ENCODE measurements around the gene GALNT9.

GALNT9 gene

GRCh38 chr12:132237772-132238487, 91.5 kb downstream of the GALNT9 start:
- no peaks in the 10 kb centered on the region for H3K36me3 Mint-ChIP-seq
- no peak overlapping the region for H3K27ac Mint-ChIP-seq
- H3K9me3 Mint-ChIP-seq: peaks cover 5% of the 10 kb centered on the region
- H3K27me3 Mint-ChIP-seq: no peaks in the 10 kb centered on the region
- no peak overlapping the region for H3K4me3 Mint-ChIP-seq
- ATAC-seq: no peak
- H3K4me1 Mint-ChIP-seq: no peaks in the 10 kb centered on the region

- ATAC-seq: peak; percentile 12
- Mint-ChIP-seq H3K4me3 (no peak overlapping the region), H3K36me3 (no peaks in the 10 kb centered on the region), H3K4me1 (no peaks in the 10 kb centered on the region), H3K9me3 (peaks cover 5% of the 10 kb centered on the region), H3K27me3 (no peaks in the 10 kb centered on the region), H3K27ac (no peak overlapping the region)
These were observed 92.2 kb downstream of the GALNT9 start for GRCh38 chr12:132236930-132237771.

- no peaks in the 10 kb centered on the region for H3K4me1 Mint-ChIP-seq
- H3K27ac Mint-ChIP-seq: no peak overlapping the region
These were observed 93.1 kb downstream of the GALNT9 start for GRCh38 chr12:132236129-132236929.

GRCh38 chr12:132235116-132235820, 94.1 kb downstream of the GALNT9 start:
- H3K27ac Mint-ChIP-seq: no peak overlapping the region
- H3K4me1 Mint-ChIP-seq: no peaks in the 10 kb centered on the region
- no peaks in the 10 kb centered on the region for H3K36me3 Mint-ChIP-seq
- H3K4me3 Mint-ChIP-seq: no peak overlapping the region
- H3K27me3 Mint-ChIP-seq: no peaks in the 10 kb centered on the region
- H3K9me3 Mint-ChIP-seq: peaks cover 5% of the 10 kb centered on the region
- no peak for ATAC-seq

More at GRCh38 chr12:132236129-132236929, 93.1 kb downstream of the GALNT9 start:
- no peak for ATAC-seq
- H3K4me3 Mint-ChIP-seq: no peak overlapping the region
- H3K27me3 Mint-ChIP-seq: no peaks in the 10 kb centered on the region
- H3K36me3 Mint-ChIP-seq: no peaks in the 10 kb centered on the region
- peaks cover 5% of the 10 kb centered on the region for H3K9me3 Mint-ChIP-seq

GRCh38 chr12:132230381-132230780, 99.0 kb downstream of the GALNT9 start:
- peaks cover 9% of the 10 kb centered on the region for H3K27me3 Mint-ChIP-seq
- H3K4me3 Mint-ChIP-seq: no peak overlapping the region
- ATAC-seq: no peak
- H3K4me1 Mint-ChIP-seq: no peaks in the 10 kb centered on the region
- H3K27ac Mint-ChIP-seq: no peak overlapping the region
- no peaks in the 10 kb centered on the region for H3K36me3 Mint-ChIP-seq
- no peaks in the 10 kb centered on the region for H3K9me3 Mint-ChIP-seq

- Mint-ChIP-seq H3K9me3 (no peaks in the 10 kb centered on the region), H3K36me3 (no peaks in the 10 kb centered on the region), H3K4me1 (no peaks in the 10 kb centered on the region), H3K4me3 (no peak overlapping the region), H3K27ac (no peak overlapping the region), H3K27me3 (peaks cover 9% of the 10 kb centered on the region)
- ATAC-seq: no peak
These were observed 99.5 kb downstream of the GALNT9 start for GRCh38 chr12:132229926-132230325.

- H3K36me3 Mint-ChIP-seq: no peaks in the 10 kb centered on the region
- no peak for ATAC-seq
- peaks cover 9% of the 10 kb centered on the region for H3K27me3 Mint-ChIP-seq
- no peak overlapping the region for H3K27ac Mint-ChIP-seq
- H3K4me1 Mint-ChIP-seq: no peaks in the 10 kb centered on the region
- H3K4me3 Mint-ChIP-seq: no peak overlapping the region
- no peaks in the 10 kb centered on the region for H3K9me3 Mint-ChIP-seq
These were observed 100.1 kb downstream of the GALNT9 start for GRCh38 chr12:132229193-132229760.

GRCh38 chr12:132228476-132229192, 100.8 kb downstream of the GALNT9 start:
- H3K27ac Mint-ChIP-seq: no peak overlapping the region
- H3K27me3 Mint-ChIP-seq: peaks cover 9% of the 10 kb centered on the region
- H3K4me3 Mint-ChIP-seq: no peak overlapping the region
- H3K9me3 Mint-ChIP-seq: no peaks in the 10 kb centered on the region
- H3K4me1 Mint-ChIP-seq: no peaks in the 10 kb centered on the region
- ATAC-seq: no peak
- no peaks in the 10 kb centered on the region for H3K36me3 Mint-ChIP-seq

- Mint-ChIP-seq H3K27ac (no peak overlapping the region), H3K4me3 (no peak overlapping the region), H3K4me1 (peaks cover under 1% of the 10 kb centered on the region), H3K27me3 (peaks cover 9% of the 10 kb centered on the region), H3K36me3 (no peaks in the 10 kb centered on the region), H3K9me3 (no peaks in the 10 kb centered on the region)
- ATAC-seq: no peak
These were observed 101.5 kb downstream of the GALNT9 start for GRCh38 chr12:132227782-132228475.

- no peak overlapping the region for H3K27ac Mint-ChIP-seq
- H3K4me1 Mint-ChIP-seq: peaks cover 9% of the 10 kb centered on the region
- no peaks in the 10 kb centered on the region for H3K36me3 Mint-ChIP-seq
- H3K9me3 Mint-ChIP-seq: no peaks in the 10 kb centered on the region
- no peak overlapping the region for H3K4me3 Mint-ChIP-seq
- no peak for ATAC-seq
- H3K27me3 Mint-ChIP-seq: peaks cover 9% of the 10 kb centered on the region
These were observed 102.3 kb downstream of the GALNT9 start for GRCh38 chr12:132227118-132227517.

GRCh38 chr12:132226604-132227003, 102.8 kb downstream of the GALNT9 start:
- Mint-ChIP-seq H3K36me3 (no peaks in the 10 kb centered on the region), H3K4me1 (peaks cover 10% of the 10 kb centered on the region), H3K4me3 (no peak overlapping the region), H3K9me3 (no peaks in the 10 kb centered on the region), H3K27ac (no peak overlapping the region), H3K27me3 (peaks cover 9% of the 10 kb centered on the region)
- ATAC-seq: no peak

- Mint-ChIP-seq H3K4me1 (peaks cover 10% of the 10 kb centered on the region), H3K9me3 (no peaks in the 10 kb centered on the region), H3K36me3 (peaks cover 1% of the 10 kb centered on the region), H3K27me3 (peaks cover 13% of the 10 kb centered on the region), H3K27ac (no peak overlapping the region), H3K4me3 (no peak overlapping the region)
- ATAC-seq: no peak
These were observed 104.2 kb downstream of the GALNT9 start for GRCh38 chr12:132225214-132225613.

- Mint-ChIP-seq H3K4me3 (no peak overlapping the region), H3K27me3 (peaks cover 18% of the 10 kb centered on the region), H3K4me1 (peaks cover 10% of the 10 kb centered on the region), H3K36me3 (peaks cover 5% of the 10 kb centered on the region), H3K27ac (no peak overlapping the region), H3K9me3 (no peaks in the 10 kb centered on the region)
- peak; percentile 56 for ATAC-seq
These were observed 104.9 kb downstream of the GALNT9 start for GRCh38 chr12:132224484-132224883.

All from stimulated activated memory B cell treated with anti-CD40 and anti-IgM and Interleukin-4, amounts not matched to agents 10 μg/mL and 1 μg/mL and 100 μg/mL, for 72 hours (primary cell).